DOHH2 (cell line): Measurements from ENCODE around the gene PPFIA1.

ENCODE experiments used
- H3F3A ChIP-seq: fragments of 200-600 bp; sonication (generic), shearing (Covaris generic); 2 replicates; pipeline ENCODE4 v1.6.0; 2016; ENCODE audit warnings: antibody characterized with exemption, mild to moderate bottlenecking; ENCODE audit not compliant: control insufficient read depth, insufficient read depth
- H3K27ac ChIP-seq: fragments of 200-600 bp; sonication (generic); 2 replicates; pipeline ENCODE4 v1.5.1; 2014; ENCODE audit warnings: low read depth, mild to moderate bottlenecking, low read length, moderate library complexity
- H3K27me3 ChIP-seq: fragments of 200-600 bp; sonication (generic); 2 replicates; pipeline ENCODE4 v1.6.1; 2014; ENCODE audit warnings: mild to moderate bottlenecking, low read length, mixed read lengths; ENCODE audit not compliant: control insufficient read depth
- H3K36me3 ChIP-seq: fragments of 200-600 bp; sonication (generic); 2 replicates; pipeline ENCODE4 v1.6.1; 2014; ENCODE audit warnings: mild to moderate bottlenecking, low read length, moderate library complexity, mixed read lengths; ENCODE audit not compliant: control insufficient read depth
- H3K4me1 ChIP-seq: fragments of 200-600 bp; sonication (generic); 2 replicates; pipeline ENCODE4 v1.6.1; 2014; ENCODE audit warnings: mild to moderate bottlenecking, low read length, mixed read lengths; ENCODE audit not compliant: control insufficient read depth
- H3K4me2 ChIP-seq: fragments of 200-600 bp; sonication (generic); 2 replicates; pipeline ENCODE4 v1.6.0; 2014; ENCODE audit warnings: mild to moderate bottlenecking, low read length, moderate library complexity
- H3K4me3 ChIP-seq: fragments of 200-600 bp; sonication (generic); 2 replicates; pipeline ENCODE4 v1.5.1; 2014; ENCODE audit warnings: mild to moderate bottlenecking, low read length, mixed read lengths
- H3K79me2 ChIP-seq: fragments of 200-600 bp; sonication (generic); 2 replicates; pipeline ENCODE4 v1.6.1; 2014; ENCODE audit warnings: mild to moderate bottlenecking, low read length, mixed read lengths; ENCODE audit not compliant: control insufficient read depth
- H3K9me2 ChIP-seq: fragments of 200-600 bp; sonication (generic); replicated peaks from 2 replicates; pipeline ENCODE4 v1.6.1; 2014; ENCODE audit warnings: mild to moderate bottlenecking, low read length, mixed read lengths; ENCODE audit not compliant: control insufficient read depth
- H3K9me3 ChIP-seq: fragments of 200-600 bp; sonication (generic); 2 replicates; pipeline ENCODE4 v1.6.1; 2014; ENCODE audit warnings: antibody characterized with exemption, low read length, mixed read lengths; ENCODE audit not compliant: control insufficient read depth, insufficient read depth
- H4K20me1 ChIP-seq: fragments of 200-600 bp; sonication (generic); 2 replicates; pipeline ENCODE4 v1.6.0; 2014; ENCODE audit warnings: low read depth, mild to moderate bottlenecking, antibody characterized with exemption, low read length, moderate library complexity; ENCODE audit not compliant: control insufficient read depth, insufficient read depth
- EZH2phosphoT487 ChIP-seq: fragments of 200-600 bp; sonication (generic); IDR thresholded peaks from 2 replicates; pipeline ENCODE4 v1.6.1; 2017; ENCODE audit warnings: borderline replicate concordance, mild to moderate bottlenecking, antibody characterized with exemption, low read length, moderate library complexity, mixed read lengths
- TF ChIP-seq, protein P1 (sequence below): fragments of 200-600 bp; sonication (generic); IDR thresholded peaks from one replicate; pipeline ENCODE4 v1.5.1; 2014; ENCODE audit warnings: antibody characterized with exemption, mild to moderate bottlenecking, low read depth, low read length; ENCODE audit not compliant: poor library complexity, severe bottlenecking

The PPFIA1 gene

DNA sequence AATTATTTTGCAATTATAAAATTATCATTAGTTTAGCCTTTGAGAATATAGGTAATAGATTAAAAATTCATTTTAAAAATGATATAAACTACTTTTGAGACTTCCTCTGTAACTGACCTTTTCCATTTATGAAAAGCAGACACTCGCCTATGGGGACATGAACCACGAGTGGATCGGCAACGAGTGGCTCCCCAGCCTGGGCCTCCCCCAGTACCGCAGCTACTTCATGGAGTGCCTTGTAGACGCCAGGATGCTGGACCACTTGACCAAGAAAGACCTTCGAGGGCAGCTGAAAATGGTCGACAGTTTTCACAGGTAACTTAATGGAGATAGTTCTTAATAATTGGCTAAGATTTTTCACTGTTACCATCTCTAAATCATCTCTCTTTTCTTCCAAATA is 101.6 kb downstream of the PPFIA1 start:
- Histone ChIP-seq H3K4me3 (no peak overlapping the region), H3K27ac (no peak overlapping the region), H3K4me2 (no peak overlapping the region), H3F3A (no peaks in the 10 kb centered on the region), H3K79me2 (peaks cover 3% of the 10 kb centered on the region), H4K20me1 (no peaks in the 10 kb centered on the region), H3K9me2 (no peaks in the 10 kb centered on the region), H3K9me3 (no peaks in the 10 kb centered on the region), H3K36me3 (peaks cover 43% of the 10 kb centered on the region), H3K4me1 (no peaks in the 10 kb centered on the region), H3K27me3 (no peaks in the 10 kb centered on the region)
- TF ChIP-seq EZH2phosphoT487, result no peak
- TF ChIP-seq, protein P1, sequence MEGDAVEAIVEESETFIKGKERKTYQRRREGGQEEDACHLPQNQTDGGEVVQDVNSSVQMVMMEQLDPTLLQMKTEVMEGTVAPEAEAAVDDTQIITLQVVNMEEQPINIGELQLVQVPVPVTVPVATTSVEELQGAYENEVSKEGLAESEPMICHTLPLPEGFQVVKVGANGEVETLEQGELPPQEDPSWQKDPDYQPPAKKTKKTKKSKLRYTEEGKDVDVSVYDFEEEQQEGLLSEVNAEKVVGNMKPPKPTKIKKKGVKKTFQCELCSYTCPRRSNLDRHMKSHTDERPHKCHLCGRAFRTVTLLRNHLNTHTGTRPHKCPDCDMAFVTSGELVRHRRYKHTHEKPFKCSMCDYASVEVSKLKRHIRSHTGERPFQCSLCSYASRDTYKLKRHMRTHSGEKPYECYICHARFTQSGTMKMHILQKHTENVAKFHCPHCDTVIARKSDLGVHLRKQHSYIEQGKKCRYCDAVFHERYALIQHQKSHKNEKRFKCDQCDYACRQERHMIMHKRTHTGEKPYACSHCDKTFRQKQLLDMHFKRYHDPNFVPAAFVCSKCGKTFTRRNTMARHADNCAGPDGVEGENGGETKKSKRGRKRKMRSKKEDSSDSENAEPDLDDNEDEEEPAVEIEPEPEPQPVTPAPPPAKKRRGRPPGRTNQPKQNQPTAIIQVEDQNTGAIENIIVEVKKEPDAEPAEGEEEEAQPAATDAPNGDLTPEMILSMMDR, result no peak

DNA sequence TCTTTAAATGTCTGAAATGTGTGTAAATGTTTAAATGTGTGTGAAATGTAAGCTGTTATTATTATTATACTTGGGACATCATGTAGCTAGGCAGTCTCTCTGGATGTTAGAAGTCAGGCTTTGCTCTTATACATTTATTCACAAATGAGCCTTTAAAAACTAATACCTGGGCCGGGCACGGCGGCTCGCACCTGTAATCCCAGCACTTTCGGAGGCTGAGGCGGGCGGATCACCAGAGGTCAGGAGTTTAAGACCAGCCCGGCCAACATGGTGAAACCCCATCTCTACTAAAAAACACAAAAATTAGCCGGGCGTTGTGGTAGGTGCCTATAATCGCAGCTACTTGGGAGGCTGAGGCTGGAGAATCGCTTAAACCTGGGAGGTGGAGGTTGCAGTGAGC is 106.1 kb downstream of the PPFIA1 start:
- Histone ChIP-seq H3F3A (no peaks in the 10 kb centered on the region), H3K4me3 (no peak overlapping the region), H3K4me2 (no peak overlapping the region), H4K20me1 (no peaks in the 10 kb centered on the region), H3K79me2 (no peaks in the 10 kb centered on the region), H3K9me2 (no peaks in the 10 kb centered on the region), H3K27ac (no peak overlapping the region), H3K27me3 (no peaks in the 10 kb centered on the region), H3K9me3 (no peaks in the 10 kb centered on the region), H3K4me1 (no peaks in the 10 kb centered on the region), H3K36me3 (peaks cover 51% of the 10 kb centered on the region)
- TF ChIP-seq, protein P1, result no peak
- no peak for TF ChIP-seq EZH2phosphoT487

DNA sequence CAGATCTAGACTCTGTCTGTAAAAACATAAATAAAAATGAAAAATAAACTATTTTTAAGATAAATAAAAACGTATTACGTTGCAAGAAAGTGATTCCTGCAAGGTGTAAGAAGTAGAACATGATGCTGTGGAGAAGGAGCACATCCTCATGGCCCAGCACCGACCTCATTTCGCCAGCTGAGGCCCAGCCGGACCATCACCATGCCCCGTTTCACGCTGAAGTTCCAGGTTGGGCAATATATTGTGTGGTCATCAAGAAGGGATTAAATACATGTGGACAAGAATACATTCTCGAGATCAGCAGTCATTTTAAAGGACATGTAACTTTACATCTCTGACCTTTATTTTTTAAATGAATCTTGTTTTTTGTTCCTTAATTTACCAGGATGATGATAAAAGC is 107.2 kb downstream of the PPFIA1 start:
- Histone ChIP-seq H3K36me3 (peaks cover 48% of the 10 kb centered on the region), H3K9me3 (no peaks in the 10 kb centered on the region), H3K4me3 (no peak overlapping the region), H3F3A (no peaks in the 10 kb centered on the region), H3K27ac (no peak overlapping the region), H3K4me2 (no peak overlapping the region), H3K79me2 (no peaks in the 10 kb centered on the region), H3K27me3 (no peaks in the 10 kb centered on the region), H3K4me1 (no peaks in the 10 kb centered on the region), H3K9me2 (no peaks in the 10 kb centered on the region), H4K20me1 (no peaks in the 10 kb centered on the region)
- TF ChIP-seq, protein P1, result no peak
